Left ventricle myocardium inferior (tissue), 1 donor: ENCODE measurements around the gene PRR18. TPM values are rescaled to one million over a fixed set of nuclear protein-coding genes. Genes with fewer than 3 reads are reported as not detected.

Source experiments
- DNase-seq: peaks from one replicate; pipeline ENCODE4 v3.0.0-alpha.2; 2020
- H3K27ac ChIP-seq: fragments of 200-600 bp; replicated peaks from 2 replicates; pipeline ENCODE4 v1.8.0; 2021
- H3K27me3 ChIP-seq: fragments of 200-600 bp; 2 replicates; pipeline ENCODE4 v1.8.0; 2021; ENCODE audit warnings: low read depth
- H3K36me3 ChIP-seq: fragments of 200-600 bp; 2 replicates; pipeline ENCODE4 v1.8.0; 2021
- H3K4me1 ChIP-seq: fragments of 200-600 bp; 2 replicates; pipeline ENCODE4 v1.8.0; 2021
- H3K4me3 ChIP-seq: fragments of 200-600 bp; 2 replicates; pipeline ENCODE4 v1.8.0; 2021; ENCODE audit warnings: mild to moderate bottlenecking, moderate library complexity
- H3K9me3 ChIP-seq: fragments of 200-600 bp; replicated peaks from 2 replicates; pipeline ENCODE4 v1.8.0; 2021
- intact Hi-C: fragments of 100-400 bp; cut with micrococcal nuclease; formaldehyde crosslinking; loops from one replicate; pipeline ENCODE4 v1.11.0; 2022
- total RNA-seq: library from RNA; stranded (reverse); fragmentation: NEBNext Ultra II Directional; extraction: Animal tissue kit (Norgen Biotek cat#: 25700); gene quantifications from one replicate; pipeline ENCODE4 v1.2.1, GENCODE V29; 2021
- TF ChIP-seq, protein P1 (sequence below): fragments of 200-600 bp; IDR thresholded peaks from 2 replicates; pipeline ENCODE4 v1.8.0; 2021; ENCODE audit warnings: antibody characterized with exemption, mild to moderate bottlenecking, borderline replicate concordance
- donor health status: DM: no; HTN: yes; CAD: no; lungs with severe emphysema.

PRR18 gene
- total RNA-seq, 1 donor from 2014 or later: not detected

DNA sequence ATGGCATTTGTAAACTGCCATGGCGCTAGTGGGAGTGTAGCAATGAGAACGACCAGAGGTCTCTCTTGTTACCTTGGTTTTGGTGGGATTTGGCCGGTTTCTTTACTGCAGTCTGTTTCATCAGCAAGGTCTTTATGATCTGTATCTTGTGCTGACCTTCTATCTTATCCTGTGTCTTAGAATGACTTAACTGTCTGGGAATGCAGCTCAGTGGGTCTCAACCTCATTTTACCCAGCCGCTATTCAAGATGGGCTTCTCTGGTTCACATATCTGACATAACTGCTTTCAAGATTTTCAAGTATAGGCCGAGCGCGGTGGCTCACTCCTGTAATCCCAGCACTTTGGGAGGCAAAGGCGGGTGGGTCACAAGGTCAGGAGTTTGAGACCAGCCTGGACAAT, 36.0 kb upstream of the PRR18 start:
- TF ChIP-seq, protein P1, sequence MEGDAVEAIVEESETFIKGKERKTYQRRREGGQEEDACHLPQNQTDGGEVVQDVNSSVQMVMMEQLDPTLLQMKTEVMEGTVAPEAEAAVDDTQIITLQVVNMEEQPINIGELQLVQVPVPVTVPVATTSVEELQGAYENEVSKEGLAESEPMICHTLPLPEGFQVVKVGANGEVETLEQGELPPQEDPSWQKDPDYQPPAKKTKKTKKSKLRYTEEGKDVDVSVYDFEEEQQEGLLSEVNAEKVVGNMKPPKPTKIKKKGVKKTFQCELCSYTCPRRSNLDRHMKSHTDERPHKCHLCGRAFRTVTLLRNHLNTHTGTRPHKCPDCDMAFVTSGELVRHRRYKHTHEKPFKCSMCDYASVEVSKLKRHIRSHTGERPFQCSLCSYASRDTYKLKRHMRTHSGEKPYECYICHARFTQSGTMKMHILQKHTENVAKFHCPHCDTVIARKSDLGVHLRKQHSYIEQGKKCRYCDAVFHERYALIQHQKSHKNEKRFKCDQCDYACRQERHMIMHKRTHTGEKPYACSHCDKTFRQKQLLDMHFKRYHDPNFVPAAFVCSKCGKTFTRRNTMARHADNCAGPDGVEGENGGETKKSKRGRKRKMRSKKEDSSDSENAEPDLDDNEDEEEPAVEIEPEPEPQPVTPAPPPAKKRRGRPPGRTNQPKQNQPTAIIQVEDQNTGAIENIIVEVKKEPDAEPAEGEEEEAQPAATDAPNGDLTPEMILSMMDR: no peak
- H3K27ac ChIP-seq: no peak overlapping the region
- no peak for DNase-seq
- intact Hi-C loops: no loop called here
- no peak overlapping the region for H3K4me3 ChIP-seq
- no peaks in the 10 kb centered on the region for H3K36me3 ChIP-seq
- no peaks in the 10 kb centered on the region for H3K9me3 ChIP-seq
- H3K4me1 ChIP-seq: peaks cover 45% of the 10 kb centered on the region
- no peaks in the 10 kb centered on the region for H3K27me3 ChIP-seq

DNA sequence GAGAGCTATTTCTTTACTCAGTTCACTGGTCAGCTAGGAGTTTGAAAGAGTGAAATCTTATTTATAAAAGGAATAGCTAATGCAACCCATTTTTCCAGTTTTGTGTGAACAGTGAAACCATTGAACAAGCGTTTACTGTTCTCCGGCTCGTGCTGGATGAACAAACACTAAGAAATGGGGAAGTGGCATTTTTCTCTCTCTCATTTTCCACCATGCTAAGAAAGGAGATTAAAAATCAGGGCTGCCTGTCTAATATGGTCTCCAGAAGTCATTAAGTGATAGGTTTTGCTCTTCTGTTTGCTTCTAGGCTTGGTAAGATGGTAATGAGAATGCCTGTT, 34.9 kb upstream of the PRR18 start:
- Histone ChIP-seq H3K36me3 (no peaks in the 10 kb centered on the region), H3K4me1 (peaks cover 56% of the 10 kb centered on the region), H3K27ac (peak overlapping the region; percentile 92), H3K4me3 (peak overlapping the region; percentile 88), H3K9me3 (no peaks in the 10 kb centered on the region), H3K27me3 (no peaks in the 10 kb centered on the region)
- TF ChIP-seq, protein P1: no peak
- intact Hi-C loops: no loop called here
- no peak for DNase-seq

DNA sequence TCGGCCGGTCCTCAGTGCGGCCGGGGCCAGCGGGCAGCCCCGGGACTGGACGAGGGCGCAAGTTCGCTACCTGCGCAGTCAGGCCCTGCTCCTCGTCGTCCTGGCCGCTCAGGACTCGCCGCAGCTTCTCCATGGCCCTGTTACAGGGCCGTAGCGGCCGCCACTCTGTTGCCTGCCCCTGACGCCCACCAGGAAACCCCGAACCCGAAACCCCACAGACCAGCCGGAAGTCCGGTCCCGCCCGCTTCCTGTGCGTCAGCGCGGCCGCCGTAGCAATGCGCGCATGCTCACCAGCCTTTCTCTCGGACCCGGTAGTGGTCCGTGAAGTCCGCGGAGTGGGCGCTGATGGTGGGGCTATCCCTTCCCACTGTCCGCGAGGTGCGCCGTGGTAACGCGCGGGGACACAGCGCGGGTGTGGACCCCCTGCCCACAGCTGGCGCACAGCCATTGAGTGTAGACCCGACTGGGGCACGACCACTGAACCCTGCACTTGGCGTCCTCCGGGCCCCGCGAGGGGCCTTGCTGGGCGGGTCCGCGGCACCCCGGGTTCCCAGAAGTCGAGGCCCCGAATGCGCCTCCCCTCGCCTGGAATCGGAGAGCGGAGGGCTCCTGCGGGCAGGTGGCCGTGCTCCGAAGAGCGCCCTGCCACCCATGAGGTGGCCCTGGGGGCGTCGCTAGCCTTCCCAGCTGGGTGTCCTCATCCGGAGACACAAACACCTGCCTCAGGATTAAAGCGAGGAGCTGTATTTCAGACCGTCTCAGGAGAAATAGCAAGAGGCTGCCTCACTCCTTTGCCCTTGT, 34.4 kb upstream of the PRR18 start, which contains the start of gene SFT2D1:
TSS of gene SFT2D1 (minus strand) at position 197 of the 801 bp plus-strand sequence. CDS start at position 133, 64 bp downstream.
- TF ChIP-seq, protein P1: no peak
- H3K4me3 ChIP-seq: peak within 1 kb of the TSS; percentile 88
- H3K27me3 ChIP-seq: no peaks in the 10 kb centered on the region
- intact Hi-C loops: no loop called here
- no peaks in the 10 kb centered on the region for H3K9me3 ChIP-seq
- peaks cover under 1% of the 10 kb centered on the region for H3K36me3 ChIP-seq
- peak within 1 kb of the TSS; percentile 92 for H3K27ac ChIP-seq
- H3K4me1 ChIP-seq: peaks cover 57% of the 10 kb centered on the region
- DNase-seq: peak; percentile 89

DNA sequence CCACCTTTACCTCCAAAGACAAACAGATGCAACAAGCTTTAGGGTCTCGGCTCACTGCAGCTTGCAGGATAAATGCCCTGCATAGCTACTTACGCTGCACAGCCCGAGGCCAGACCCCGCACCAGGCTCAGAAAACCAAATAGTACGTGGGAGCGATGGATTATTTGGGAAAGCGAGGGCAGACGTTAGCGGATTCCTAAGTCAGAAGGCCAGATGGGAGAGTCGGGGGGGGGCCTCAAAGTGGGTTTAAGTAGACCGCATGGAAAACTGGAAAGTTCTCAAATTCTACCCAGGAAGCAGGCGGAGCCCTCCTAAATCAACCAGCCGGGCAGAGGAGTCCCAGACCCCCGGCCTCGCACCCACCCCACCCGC, 33.8 kb upstream of the PRR18 start:
- intact Hi-C loops: no loop called here

DNA sequence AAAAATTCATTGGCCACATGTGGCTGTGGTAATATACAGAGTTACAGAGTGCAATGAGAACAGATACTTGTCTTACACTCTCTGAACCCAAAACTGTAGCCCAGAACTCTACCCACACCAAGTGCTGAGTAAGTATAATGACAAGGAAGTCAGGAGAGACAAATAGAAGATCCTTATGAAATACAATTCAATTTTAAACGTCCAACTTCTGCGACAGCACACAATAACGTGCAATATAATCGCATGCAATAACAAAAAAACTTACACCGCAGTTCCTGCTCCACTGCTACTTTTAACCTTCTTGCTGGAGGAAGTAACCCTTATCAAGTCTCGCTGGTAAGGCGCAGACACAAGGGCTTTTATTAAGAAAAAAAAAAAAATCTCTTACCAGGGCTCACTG, 33.3 kb upstream of the PRR18 start:
- no peaks in the 10 kb centered on the region for H3K9me3 ChIP-seq

More for the DNA sequence above, 33.8 kb upstream of the PRR18 start:
- TF ChIP-seq, protein P1: no peak
- Histone ChIP-seq H3K27ac (peak overlapping the region; percentile 92), H3K4me3 (peak overlapping the region; percentile 88), H3K4me1 (peaks cover 61% of the 10 kb centered on the region), H3K36me3 (peaks cover 4% of the 10 kb centered on the region), H3K9me3 (no peaks in the 10 kb centered on the region), H3K27me3 (no peaks in the 10 kb centered on the region)
- DNase-seq: no peak

More for the DNA sequence above, 33.3 kb upstream of the PRR18 start:
- peak overlapping the region; percentile 88 for H3K4me3 ChIP-seq
- H3K27ac ChIP-seq: peak overlapping the region; percentile 92
- H3K4me1 ChIP-seq: peaks cover 66% of the 10 kb centered on the region
- H3K36me3 ChIP-seq: peaks cover 4% of the 10 kb centered on the region
- intact Hi-C loops: no loop called here
- H3K27me3 ChIP-seq: no peaks in the 10 kb centered on the region
- TF ChIP-seq, protein P1: no peak
- no peak for DNase-seq
